GM20431 (cell line): ENCODE measurements around the gene ARL10.

ENCODE experiments used
- in situ Hi-C: fragments of 300-500 bp; cut with MseI, MboI; formaldehyde crosslinking; loops from one replicate; pipeline ENCODE4 v1.15.0; 2020; ENCODE audit warnings: low sequenced_read_pairs; ENCODE audit not compliant: unreplicated experiment

The ARL10 gene

GRCh38 chr5:176361437-176362232 is 3.7 kb upstream of the ARL10 start, which contains the start of gene KIAA1191:
TSS of gene KIAA1191 (minus strand) at chr5:176361764. CDS start at chr5:176359508, 2,256 bp downstream.
- in situ Hi-C loops: no loop called here

- in situ Hi-C loops: no loop called here
Observed at GRCh38 chr5:176362233-176362490, 3.1 kb upstream of the ARL10 start.

- in situ Hi-C loops: no loop called here
Observed at GRCh38 chr5:176364765-176365350, 429 bp upstream of the ARL10 start.

- in situ Hi-C loops: no loop called here
Observed at GRCh38 chr5:176366232-176366894, 1.1 kb downstream of the ARL10 start.

- in situ Hi-C loops: no loop called here
Observed at GRCh38 chr5:176368726-176369125, 3.4 kb downstream of the ARL10 start.

- in situ Hi-C loops: no loop called here
Observed at GRCh38 chr5:176369934-176370711, 4.8 kb downstream of the ARL10 start.

- in situ Hi-C loops: no loop called here
Observed at GRCh38 chr5:176371621-176372539, 6.6 kb downstream of the ARL10 start.

GRCh38 chr5:176373100-176373818 is 8.0 kb downstream of the ARL10 start:
- in situ Hi-C loops: no loop called here

GRCh38 chr5:176379881-176380280 is 14.6 kb downstream of the ARL10 start:
- in situ Hi-C loops: no loop called here

DNA sequence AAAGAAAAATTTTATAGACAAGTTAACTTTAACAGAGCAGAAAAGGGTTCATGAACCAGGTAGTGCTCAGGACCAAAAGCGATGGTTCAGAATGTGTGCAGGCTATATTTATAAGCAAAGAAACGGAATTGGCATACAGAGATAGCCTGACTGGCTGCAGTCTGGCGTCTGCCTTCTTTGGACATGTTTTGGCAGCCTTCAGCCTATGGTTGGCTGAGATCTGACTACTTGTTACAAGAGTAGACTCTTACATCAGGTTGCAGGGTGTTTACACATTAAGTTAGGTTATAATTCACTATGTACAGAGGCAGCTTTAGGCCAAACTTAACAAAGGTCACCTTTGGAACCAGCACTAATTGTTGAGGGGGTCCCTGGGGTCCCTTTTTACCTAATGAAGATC is 16.1 kb downstream of the ARL10 start:
- in situ Hi-C loops: no loop called here

GRCh38 chr5:176381979-176382378 is 16.7 kb downstream of the ARL10 start:
- in situ Hi-C loops: no loop called here

- in situ Hi-C loops: no loop called here
Observed at GRCh38 chr5:176382721-176383120, 17.4 kb downstream of the ARL10 start.

- in situ Hi-C loops: no loop called here
Observed at GRCh38 chr5:176383248-176383905, 18.1 kb downstream of the ARL10 start.

- in situ Hi-C loops: no loop called here
Observed at GRCh38 chr5:176383961-176384360, 18.7 kb downstream of the ARL10 start.

DNA sequence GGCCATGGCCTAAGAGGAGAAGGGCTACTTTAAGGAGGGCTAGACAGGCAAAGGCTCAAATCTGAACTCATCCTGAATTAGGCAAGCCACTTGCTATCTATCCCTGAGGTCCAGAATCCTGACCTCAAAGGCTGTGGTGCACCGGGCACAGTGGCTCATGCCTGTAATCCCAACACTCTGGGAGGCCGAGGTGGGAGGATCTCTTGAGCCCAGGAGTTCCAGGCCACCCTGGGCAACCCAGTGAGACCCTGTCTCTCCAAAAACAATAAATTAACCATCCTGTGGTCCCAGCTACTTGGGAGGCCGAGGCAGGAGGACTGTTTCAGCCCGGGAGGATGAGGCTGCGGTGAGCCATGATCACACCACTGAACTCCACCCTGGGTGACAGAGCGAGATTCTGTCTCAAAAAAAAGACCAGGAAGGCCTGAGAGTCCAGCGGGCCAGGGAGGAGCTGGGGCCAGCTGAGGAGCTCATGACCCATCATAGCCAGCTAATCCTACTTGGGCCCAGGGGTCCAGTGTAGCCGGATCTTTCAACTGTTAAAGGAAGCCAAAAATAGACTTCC is 19.2 kb downstream of the ARL10 start:
- in situ Hi-C loops: no loop called here

GRCh38 chr5:176384991-176385390 is 19.7 kb downstream of the ARL10 start:
- in situ Hi-C loops: no loop called here

DNA sequence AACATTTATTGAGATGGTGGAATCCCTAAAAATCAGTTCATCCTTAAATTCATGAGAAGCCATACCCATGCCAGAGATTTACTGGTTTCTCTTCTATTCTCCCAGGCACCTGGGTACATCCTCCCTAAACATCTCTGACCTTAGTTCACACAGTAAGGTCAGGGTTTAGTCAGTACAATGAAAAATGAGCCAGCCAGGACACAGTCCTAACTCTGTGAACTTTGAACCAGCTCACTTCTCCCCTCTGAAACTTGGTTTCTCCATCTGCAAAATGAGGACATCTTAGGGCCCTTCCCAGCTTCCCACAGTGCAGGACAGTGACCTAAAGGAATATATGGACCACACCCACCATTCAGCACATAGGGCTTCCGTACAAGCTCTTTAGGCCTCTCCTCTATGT is 21.2 kb downstream of the ARL10 start:
- in situ Hi-C loops: no loop called here

DNA sequence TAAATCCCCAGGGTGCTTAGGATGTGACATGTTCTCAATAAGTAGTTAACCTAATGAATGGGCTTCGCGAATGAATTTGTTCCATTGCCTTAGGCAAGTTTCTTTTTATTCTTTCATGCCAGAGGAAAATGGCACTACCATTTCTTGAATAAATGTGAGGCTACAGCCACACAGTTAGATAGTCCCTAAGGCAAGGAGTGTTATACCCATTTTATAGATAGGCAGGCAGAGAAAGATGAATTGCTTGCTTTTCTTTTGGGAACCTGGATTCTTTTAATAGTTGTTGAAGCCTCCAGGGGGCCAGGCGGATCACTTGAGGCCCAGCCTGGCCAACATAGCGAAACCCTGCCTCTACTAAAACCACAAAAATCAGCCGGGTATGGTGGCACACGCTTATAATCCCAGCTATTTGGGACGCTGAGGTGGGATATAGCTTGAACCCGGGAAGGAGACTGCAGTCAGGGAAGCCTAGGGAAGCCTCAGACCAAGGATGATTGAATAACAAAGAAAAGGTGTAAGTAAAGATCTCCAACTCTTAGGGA is 22.2 kb downstream of the ARL10 start:
- in situ Hi-C loops: no loop called here
